Measurements from ENCODE around the gene IL3. TPM values are rescaled to one million over a fixed set of nuclear protein-coding genes. Genes with fewer than 3 reads are reported as not detected.
A peak's percentile ranks its signal among the peaks of the same experiment; 100 is the strongest.
"Not testable (repeated sequence)": the region's sequence is repeated elsewhere in the genome, so short reads cannot be mapped to it uniquely, and the experiment has no call there.

IL3 gene
- total RNA-seq, 1 donor from 2014 or later = 67.7 TPM

GRCh38 chr5:132101385-132101880 is 41.0 kb downstream of the IL3 start:
- DNase-seq = peak; percentile 55
- intact Hi-C loops (cut with micrococcal nuclease) = loop anchor here (5.0 to 10.0 kb wide), 4 partner anchors 323 to 847 kb away; no protein-coding TSS in a partner anchor
- Mint-ChIP-seq H3K27me3 (no peaks in the 10 kb centered on the region), H3K4me1 (peaks cover 78% of the 10 kb centered on the region), H3K27ac (peak overlapping the region; percentile 98), H3K4me3 (peak overlapping the region; percentile 61), H3K9me3 (peaks cover 8% of the 10 kb centered on the region), H3K36me3 (ENCODE audit: low read depth) (peaks cover 20% of the 10 kb centered on the region)

DNA sequence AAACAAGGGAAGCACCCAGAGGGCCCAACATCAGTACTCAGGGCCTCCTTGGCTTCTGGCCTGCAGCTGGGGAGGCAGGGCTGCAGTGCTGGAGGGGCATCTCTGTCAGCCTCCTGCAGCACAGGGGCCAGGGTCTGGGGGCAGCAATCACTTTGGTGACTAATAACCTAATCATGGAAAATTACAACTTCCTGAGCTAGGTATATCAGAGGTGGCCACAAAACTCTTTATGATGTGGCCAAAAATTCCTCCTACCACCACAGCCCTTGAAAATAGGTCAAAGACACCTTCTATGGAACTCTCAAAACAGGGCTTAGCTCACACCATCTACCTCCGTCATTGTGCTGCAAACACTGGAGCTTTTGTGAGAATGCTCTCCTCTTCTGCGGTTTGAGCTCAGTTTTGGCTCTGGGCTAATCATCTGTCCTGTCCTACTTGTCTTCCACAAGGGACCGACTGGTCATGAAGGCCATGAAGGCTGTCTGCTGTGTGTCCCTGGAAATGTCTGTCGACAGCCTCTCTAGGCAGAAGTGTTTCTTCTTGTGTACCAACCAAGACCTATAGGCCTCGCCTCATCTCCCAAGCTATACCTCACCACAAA is 41.7 kb downstream of the IL3 start:
- Mint-ChIP-seq H3K4me1 (peaks cover 73% of the 10 kb centered on the region), H3K9me3 (peaks cover 3% of the 10 kb centered on the region), H3K36me3 (ENCODE audit: low read depth) (peaks cover 17% of the 10 kb centered on the region), H3K4me3 (peak overlapping the region; percentile 55), H3K27ac (peak overlapping the region; percentile 98), H3K27me3 (no peaks in the 10 kb centered on the region)
- peak; percentile 81 for DNase-seq
- intact Hi-C loops (cut with micrococcal nuclease) = loop anchor here (1.0 to 10.0 kb wide), 6 partner anchors 19 to 847 kb away; no protein-coding TSS in a partner anchor

- H3K9me3 Mint-ChIP-seq = peaks cover 8% of the 10 kb centered on the region
- H3K4me1 Mint-ChIP-seq = peaks cover 74% of the 10 kb centered on the region
- H3K4me3 Mint-ChIP-seq = peak overlapping the region; percentile 55
- DNase-seq = no peak
- H3K36me3 Mint-ChIP-seq (ENCODE audit: low read depth) = peaks cover 19% of the 10 kb centered on the region
- intact Hi-C loops (cut with micrococcal nuclease) = loop anchor here (1.0 to 10.0 kb wide), 8 partner anchors 8 to 848 kb away; no protein-coding TSS in a partner anchor
- H3K27me3 Mint-ChIP-seq = no peaks in the 10 kb centered on the region
- peak overlapping the region; percentile 98 for H3K27ac Mint-ChIP-seq
These were observed 42.5 kb downstream of the IL3 start for GRCh38 chr5:132102944-132103331.

- H3K9me3 Mint-ChIP-seq = peaks cover 9% of the 10 kb centered on the region
- peak overlapping the region; percentile 98 for H3K27ac Mint-ChIP-seq
- peak overlapping the region; percentile 55 for H3K4me3 Mint-ChIP-seq
- no peaks in the 10 kb centered on the region for H3K27me3 Mint-ChIP-seq
- intact Hi-C loops (cut with micrococcal nuclease) = loop anchor here (1.0 to 10.0 kb wide), 7 partner anchors 8 to 849 kb away; no protein-coding TSS in a partner anchor
- H3K4me1 Mint-ChIP-seq = peaks cover 72% of the 10 kb centered on the region
- peak; percentile 92 for DNase-seq
- peaks cover 21% of the 10 kb centered on the region for H3K36me3 Mint-ChIP-seq (ENCODE audit: low read depth)
These were observed 43.0 kb downstream of the IL3 start for GRCh38 chr5:132103332-132103951.

DNA sequence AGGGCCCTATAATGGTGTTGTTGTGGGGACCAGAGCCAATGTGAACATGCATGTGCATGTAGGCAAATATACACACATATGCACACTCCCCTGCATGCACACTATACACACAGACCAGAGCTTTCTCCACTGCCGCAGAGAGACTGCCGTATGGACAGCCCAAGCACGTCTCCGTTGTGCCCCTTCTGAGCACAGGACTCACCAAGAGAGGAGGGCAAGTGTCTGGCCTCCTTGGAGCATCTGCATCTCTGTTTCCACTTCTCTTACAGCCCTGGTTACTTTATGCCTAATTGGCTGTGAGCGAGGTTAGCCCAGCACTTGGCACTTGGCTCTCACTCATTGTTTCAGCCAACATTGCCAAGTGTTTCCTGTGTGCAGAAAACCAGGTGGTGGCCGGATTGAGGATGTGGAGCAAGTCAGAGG is 43.5 kb downstream of the IL3 start:
- no peak for DNase-seq

DNA sequence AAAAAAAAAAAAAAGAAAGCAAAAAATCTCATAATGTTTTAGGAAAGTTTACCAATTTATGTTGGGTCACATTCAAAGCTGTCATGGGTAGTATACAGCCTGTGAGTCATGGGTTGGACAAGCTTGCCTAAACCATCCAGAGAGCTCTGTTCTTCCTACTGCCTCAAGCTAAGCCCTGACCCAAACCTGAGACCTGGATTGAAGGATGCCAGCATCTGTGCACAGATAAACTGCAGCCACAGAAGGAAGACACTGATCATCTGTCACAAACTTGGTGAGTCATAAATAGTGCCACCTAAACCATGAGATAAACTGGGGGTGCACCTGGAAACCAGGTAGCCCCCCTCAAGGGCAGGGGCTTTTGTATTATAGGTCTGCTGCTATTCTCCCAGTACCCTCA is 44.1 kb downstream of the IL3 start:
- Mint-ChIP-seq H3K4me3 (peak overlapping the region; percentile 55), H3K36me3 (ENCODE audit: low read depth) (peaks cover 25% of the 10 kb centered on the region), H3K4me1 (peaks cover 68% of the 10 kb centered on the region), H3K27me3 (no peaks in the 10 kb centered on the region), H3K9me3 (peaks cover 9% of the 10 kb centered on the region), H3K27ac (peak overlapping the region; percentile 98)
- DNase-seq = peak; percentile 69
- intact Hi-C loops (cut with micrococcal nuclease) = loop anchor here (5.0 to 10.0 kb wide), 4 partner anchors 320 to 850 kb away; no protein-coding TSS in a partner anchor

More for the DNA sequence above, 43.5 kb downstream of the IL3 start:
- H3K36me3 Mint-ChIP-seq (ENCODE audit: low read depth) = peaks cover 24% of the 10 kb centered on the region
- peaks cover 71% of the 10 kb centered on the region for H3K4me1 Mint-ChIP-seq
- H3K27me3 Mint-ChIP-seq = no peaks in the 10 kb centered on the region
- peaks cover 9% of the 10 kb centered on the region for H3K9me3 Mint-ChIP-seq
- H3K27ac Mint-ChIP-seq = peak overlapping the region; percentile 98
- intact Hi-C loops (cut with micrococcal nuclease) = loop anchor here (1.0 to 10.0 kb wide), 7 partner anchors 7 to 849 kb away; no protein-coding TSS in a partner anchor
- H3K4me3 Mint-ChIP-seq = peak overlapping the region; percentile 55

DNA sequence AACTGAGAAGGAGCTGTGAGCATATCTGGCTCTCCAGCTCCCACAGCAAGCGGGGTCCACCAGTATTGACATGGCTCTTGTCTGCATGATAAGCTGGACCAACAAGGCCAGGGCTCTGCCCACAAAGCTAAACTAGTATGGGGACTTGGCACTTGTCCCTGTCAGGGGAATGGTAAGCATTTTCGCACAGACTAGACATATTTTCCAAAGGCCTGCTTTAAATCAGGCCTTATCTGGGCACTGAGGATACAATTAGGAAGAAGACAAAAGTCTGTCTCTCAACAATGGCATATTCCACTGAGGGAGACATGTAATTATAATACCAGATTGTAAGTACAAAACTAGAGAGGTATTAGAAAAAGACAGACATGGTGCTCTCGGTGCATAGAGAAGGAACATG is 45.2 kb downstream of the IL3 start:
- Mint-ChIP-seq H3K27ac (peak overlapping the region; percentile 98), H3K4me1 (peaks cover 67% of the 10 kb centered on the region), H3K4me3 (peak overlapping the region; percentile 55), H3K9me3 (peaks cover 9% of the 10 kb centered on the region), H3K36me3 (ENCODE audit: low read depth) (peaks cover 28% of the 10 kb centered on the region), H3K27me3 (no peaks in the 10 kb centered on the region)
- intact Hi-C loops (cut with micrococcal nuclease) = loop anchor here (10.0 kb wide), 2 partner anchors 319 to 851 kb away; no protein-coding TSS in a partner anchor
- no peak for DNase-seq

GRCh38 chr5:132108495-132108894 is 48.0 kb downstream of the IL3 start:
- H3K27me3 Mint-ChIP-seq, DNase-seq, H3K4me3 Mint-ChIP-seq: not testable (repeated sequence)
- Mint-ChIP-seq H3K9me3 (peaks cover 13% of the 10 kb centered on the region), H3K4me1 (peaks cover 64% of the 10 kb centered on the region), H3K27ac (peak overlapping the region; percentile 87), H3K36me3 (ENCODE audit: low read depth) (peaks cover 47% of the 10 kb centered on the region)
- intact Hi-C loops (cut with micrococcal nuclease) = loop anchor here (10.0 kb wide), 2 partner anchors 316 to 854 kb away; no protein-coding TSS in a partner anchor

- H3K36me3 Mint-ChIP-seq (ENCODE audit: low read depth) = peaks cover 49% of the 10 kb centered on the region
- H3K27ac Mint-ChIP-seq = peak overlapping the region; percentile 87
- intact Hi-C loops (cut with micrococcal nuclease) = loop anchor here (10.0 kb wide), 2 partner anchors 316 to 854 kb away; no protein-coding TSS in a partner anchor
- peaks cover 13% of the 10 kb centered on the region for H3K9me3 Mint-ChIP-seq
- H3K4me1 Mint-ChIP-seq = peaks cover 63% of the 10 kb centered on the region
- not testable (repeated sequence) for DNase-seq, H3K4me3 Mint-ChIP-seq, H3K27me3 Mint-ChIP-seq
These were observed 48.5 kb downstream of the IL3 start for GRCh38 chr5:132108957-132109356.

DNA sequence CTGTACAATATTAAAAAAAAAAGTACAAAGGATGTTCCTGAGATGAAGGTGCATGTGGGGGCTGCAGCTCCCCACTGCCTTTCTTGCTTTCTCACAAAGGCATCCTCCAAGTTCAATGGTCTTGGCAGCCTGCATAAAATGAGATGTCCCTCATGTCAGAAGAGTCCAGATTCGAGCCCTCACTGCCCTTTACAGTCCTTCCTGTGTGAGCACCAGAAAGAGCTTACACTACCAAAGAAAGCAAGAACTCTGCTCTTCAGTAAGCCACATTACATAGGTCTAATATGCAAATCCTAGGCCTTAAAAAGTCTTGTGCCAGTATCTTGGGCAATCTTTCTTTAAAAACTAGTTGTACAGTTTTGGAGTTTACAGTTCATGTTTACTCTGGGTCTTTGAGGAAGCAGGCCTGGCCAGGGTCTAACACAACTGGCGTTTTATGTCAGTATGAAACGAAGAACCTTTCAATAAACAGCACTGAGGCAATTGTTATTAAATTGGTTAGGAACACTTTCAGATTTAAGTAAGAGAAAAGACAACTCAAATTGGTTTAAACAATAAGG is 49.1 kb downstream of the IL3 start:
- H3K4me1 Mint-ChIP-seq = peaks cover 63% of the 10 kb centered on the region
- H3K36me3 Mint-ChIP-seq (ENCODE audit: low read depth) = peaks cover 50% of the 10 kb centered on the region
- peak overlapping the region; percentile 57 for H3K4me3 Mint-ChIP-seq
- intact Hi-C loops (cut with micrococcal nuclease) = loop anchor here (2.0 to 10.0 kb wide), 5 partner anchors 27 to 855 kb away; partner anchors contain the start of gene IRF1
- peaks cover 16% of the 10 kb centered on the region for H3K9me3 Mint-ChIP-seq
- peak overlapping the region; percentile 86 for H3K27ac Mint-ChIP-seq
- DNase-seq = peak; percentile 56
- no peaks in the 10 kb centered on the region for H3K27me3 Mint-ChIP-seq

- H3K4me3 Mint-ChIP-seq = peak overlapping the region; percentile 70
These were observed 49.7 kb downstream of the IL3 start for GRCh38 chr5:132110195-132110594.

DNA sequence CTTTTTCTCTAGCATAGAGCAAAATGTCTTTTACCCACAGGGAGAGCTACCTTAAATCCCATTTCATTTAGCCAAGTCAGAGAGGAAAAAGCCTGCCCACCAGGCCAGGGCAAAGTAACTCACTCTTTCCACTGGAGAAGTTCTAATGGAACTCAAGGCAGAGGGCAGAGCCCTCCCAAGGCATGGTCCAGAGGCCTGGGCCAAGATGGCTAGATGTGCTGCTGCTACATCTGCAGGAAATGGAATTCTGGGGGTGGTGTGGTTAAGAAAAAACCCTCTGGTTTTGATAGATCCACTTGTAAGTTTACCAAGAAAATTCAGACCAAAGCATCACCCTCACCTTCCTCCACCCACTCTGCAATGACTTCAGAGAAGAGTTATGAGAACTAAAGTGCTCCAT is 50.5 kb downstream of the IL3 start:
- H3K36me3 Mint-ChIP-seq (ENCODE audit: low read depth) = peaks cover 50% of the 10 kb centered on the region
- peaks cover 20% of the 10 kb centered on the region for H3K9me3 Mint-ChIP-seq
- intact Hi-C loops (cut with micrococcal nuclease) = loop anchor here (1.0 to 10.0 kb wide), 6 partner anchors 8 to 384 kb away; partner anchors contain the start of gene IRF1
- peak; percentile 80 for DNase-seq
- H3K27me3 Mint-ChIP-seq = no peaks in the 10 kb centered on the region
- H3K4me1 Mint-ChIP-seq = peaks cover 62% of the 10 kb centered on the region
- H3K27ac Mint-ChIP-seq = peak overlapping the region; percentile 92
- peak overlapping the region; percentile 70 for H3K4me3 Mint-ChIP-seq

More at GRCh38 chr5:132110195-132110594, 49.7 kb downstream of the IL3 start:
- intact Hi-C loops (cut with micrococcal nuclease) = loop anchor here (2.0 to 10.0 kb wide), 3 partner anchors 27 to 385 kb away; partner anchors contain the start of gene IRF1
- H3K27ac Mint-ChIP-seq = peak overlapping the region; percentile 92
- H3K4me1 Mint-ChIP-seq = peaks cover 62% of the 10 kb centered on the region
- peaks cover 18% of the 10 kb centered on the region for H3K9me3 Mint-ChIP-seq
- H3K36me3 Mint-ChIP-seq (ENCODE audit: low read depth) = peaks cover 48% of the 10 kb centered on the region
- peak; percentile 58 for DNase-seq
- no peaks in the 10 kb centered on the region for H3K27me3 Mint-ChIP-seq

- peaks cover 50% of the 10 kb centered on the region for H3K36me3 Mint-ChIP-seq (ENCODE audit: low read depth)
- H3K27ac Mint-ChIP-seq = peak overlapping the region; percentile 80
- peaks cover 20% of the 10 kb centered on the region for H3K9me3 Mint-ChIP-seq
- no peak for DNase-seq
- no peaks in the 10 kb centered on the region for H3K27me3 Mint-ChIP-seq
- peak overlapping the region; percentile 70 for H3K4me3 Mint-ChIP-seq
- intact Hi-C loops (cut with micrococcal nuclease) = loop anchor here (10.0 kb wide), 1 partner anchor 383 kb away; the partner anchor contains the start of gene IRF1
- peaks cover 65% of the 10 kb centered on the region for H3K4me1 Mint-ChIP-seq
These were observed 51.7 kb downstream of the IL3 start for GRCh38 chr5:132112111-132112510.

All from activated CD4-positive, alpha-beta T cell treated with anti-CD3 and anti-CD28 coated beads, Interleukin-2, amount 10 ng/mL, durations not matched to agents 24 days and 14 days (primary cell).